M059J (cell line): ENCODE data around the gene LRRIQ1. TPM values are rescaled to one million over a fixed set of nuclear protein-coding genes. Genes with fewer than 3 reads are reported as not detected.
A peak's percentile ranks its signal among the peaks of the same experiment; 100 is the strongest.

Source experiments
- DNase-seq: peaks from one replicate; pipeline ENCODE4 v3.0.0-alpha.2; 2012; ENCODE audit warnings: low read depth
- total RNA-seq: library from RNA; depleted of rRNA; stranded (reverse); fragments of >200 nt; shearing (Covaris generic); gene quantifications from 2 replicates; pipeline ENCODE4 v1.2.3, GENCODE V29; 2014; rRNA removed

The LRRIQ1 gene
- total RNA-seq, 1 experiment from 2014 or later = not detected

GRCh38 chr12:85280165-85280983, 244.2 kb downstream of the LRRIQ1 start, which contains the start of gene ALX1:
Gene ALX1 (plus strand): TSS chr12:85280220. CDS start chr12:85280262, 42 bp downstream.
- DNase-seq = peak; percentile 6

- no peak for DNase-seq
Measured at GRCh38 chr12:85280984-85281630, 245.0 kb downstream of the LRRIQ1 start.

GRCh38 chr12:85281636-85282312, 245.6 kb downstream of the LRRIQ1 start:
- no peak for DNase-seq

- DNase-seq = no peak
Measured at GRCh38 chr12:85283560-85283959, 247.4 kb downstream of the LRRIQ1 start.

Other genes with a start within 250 kb of the LRRIQ1 start
- 0.27 TPM in 1 of 2 replicates, not detected in the other for gene SLC6A15, start 123.6 kb upstream of the LRRIQ1 start, total RNA-seq
- gene TSPAN19, start 74 bp upstream of the LRRIQ1 start, total RNA-seq = not detected in 2 replicates
- gene ALX1, start 243.9 kb downstream of the LRRIQ1 start, total RNA-seq = 0.27 TPM in 1 of 2 replicates, not detected in the other